Choroid plexus epithelial cell (primary cell): ENCODE results near the gene CST1.
A peak's percentile ranks its signal among the peaks of the same experiment; 100 is the strongest.
"Not testable (repeated sequence)": the region's sequence is repeated elsewhere in the genome, so short reads cannot be mapped to it uniquely, and the experiment has no call there.

ENCODE experiments used
- DNase-seq: peaks from one replicate; pipeline ENCODE4 v3.0.0-alpha.2; 2010; ENCODE audit warnings: low read depth
- H3K4me3 ChIP-seq: 2 replicates; pipeline ENCODE4 v1.5.1; 2011; ENCODE audit warnings: low read depth, mild to moderate bottlenecking, control low read depth, low read length, moderate library complexity
- CTCF ChIP-seq: conservative IDR thresholded peaks from 2 replicates; pipeline ENCODE4 v1.5.1; 2011; ENCODE audit warnings: low read depth, mild to moderate bottlenecking, control low read depth, inconsistent platforms, low read length, moderate library complexity

The CST1 gene

DNA sequence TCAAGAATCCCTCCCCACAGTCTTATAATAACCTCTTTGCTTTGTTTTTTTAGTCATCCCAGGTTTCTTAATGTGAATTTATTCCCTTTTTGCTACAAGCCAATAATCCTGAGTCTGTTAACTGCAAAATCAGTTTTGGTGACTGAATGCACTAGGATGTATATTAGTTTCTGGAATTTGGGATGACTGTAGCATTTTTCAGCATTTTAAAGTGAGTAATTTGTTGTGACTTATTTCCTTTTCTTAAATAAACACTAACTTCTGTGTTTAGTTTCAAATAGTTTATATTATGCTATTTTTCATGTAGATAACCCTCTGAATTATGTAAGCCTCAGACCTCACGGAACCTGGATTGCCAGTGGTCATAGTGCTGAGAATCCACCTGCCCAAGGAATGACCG, 5.5 kb downstream of the CST1 start:
- no peak for DNase-seq
- H3K4me3 ChIP-seq: no peak overlapping the region
- TF ChIP-seq CTCF: no peak

GRCh38 chr20:23744817-23745216, 5.9 kb downstream of the CST1 start:
- DNase-seq: no peak
- TF ChIP-seq CTCF: no peak
- no peak overlapping the region for H3K4me3 ChIP-seq

DNA sequence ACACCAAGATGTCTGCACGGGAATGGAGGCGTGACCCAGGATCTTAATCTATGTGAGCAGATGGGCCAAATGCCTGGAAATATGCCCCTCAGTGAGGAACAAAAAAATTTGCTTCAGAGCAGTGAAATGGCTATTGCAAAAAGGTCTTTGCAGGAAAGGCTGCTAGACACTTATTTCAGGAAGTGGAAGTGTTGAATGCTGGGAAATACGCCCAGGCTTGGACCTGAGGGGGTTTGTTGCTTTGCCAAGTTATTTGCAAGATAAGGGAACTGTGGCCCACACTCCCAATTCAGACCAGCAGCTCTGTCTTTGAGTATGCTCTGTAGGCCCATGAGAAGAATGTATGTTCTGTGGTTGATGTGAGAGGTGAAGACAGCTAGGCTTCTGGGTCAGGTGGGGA, 15.3 kb downstream of the CST1 start:
- not testable (repeated sequence) for DNase-seq

GRCh38 chr20:23734949-23735348, 15.8 kb downstream of the CST1 start:
- DNase-seq, H3K4me3 ChIP-seq: not testable (repeated sequence)

More for the DNA sequence above, 15.3 kb downstream of the CST1 start:
- not testable (repeated sequence) for H3K4me3 ChIP-seq

DNA sequence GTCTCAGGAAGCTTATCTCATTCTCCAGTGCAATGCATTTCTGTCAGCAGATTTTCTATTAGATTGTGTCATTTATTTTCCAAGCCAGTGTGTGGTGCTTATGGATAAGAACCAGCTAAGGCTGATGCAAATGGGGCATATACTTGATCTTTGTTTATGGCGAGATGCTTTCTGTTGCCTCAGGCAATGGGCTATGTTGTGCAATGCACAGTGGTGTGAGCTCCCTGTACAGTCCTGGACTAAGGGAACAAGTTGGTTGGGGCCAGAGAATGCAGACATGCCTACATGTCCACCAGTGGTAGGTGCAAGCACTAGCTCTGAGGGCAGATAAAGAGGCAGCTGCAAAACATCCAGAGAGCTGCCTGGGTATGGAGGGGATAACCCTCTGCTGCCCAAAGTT, 16.3 kb downstream of the CST1 start:
- not testable (repeated sequence) for H3K4me3 ChIP-seq, DNase-seq

GRCh38 chr20:23727016-23727415, 23.7 kb downstream of the CST1 start:
- H3K4me3 ChIP-seq: no peak overlapping the region
- DNase-seq: no peak
- TF ChIP-seq CTCF: no peak

GRCh38 chr20:23725102-23725501, 25.6 kb downstream of the CST1 start:
- no peak for DNase-seq
- H3K4me3 ChIP-seq: no peak overlapping the region
- no peak for TF ChIP-seq CTCF

GRCh38 chr20:23723659-23724307, 27.0 kb downstream of the CST1 start:
- TF ChIP-seq CTCF: peak; percentile 65
- DNase-seq: peak; percentile 63

DNA sequence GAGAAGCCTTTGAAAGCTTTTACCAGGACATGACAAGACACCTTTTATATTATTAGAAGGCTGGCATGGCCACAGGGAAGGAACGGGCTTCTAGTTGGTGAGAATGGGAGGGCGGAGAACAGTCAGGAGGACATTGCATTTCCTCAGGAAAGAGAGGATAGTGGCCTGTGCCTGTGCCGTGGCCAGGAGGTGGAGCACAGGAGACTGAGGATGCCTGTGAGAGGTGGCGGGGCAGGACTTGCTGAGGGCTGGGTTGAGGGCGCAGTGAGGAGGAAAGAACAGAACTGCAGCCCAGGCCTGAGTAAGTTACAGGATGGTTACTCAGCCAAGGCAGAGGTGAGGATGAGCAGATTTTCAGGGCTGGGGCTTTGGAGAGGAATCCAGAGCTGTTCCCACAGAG, 27.9 kb downstream of the CST1 start:
- H3K4me3 ChIP-seq, DNase-seq: not testable (repeated sequence)

More at GRCh38 chr20:23723659-23724307, 27.0 kb downstream of the CST1 start:
- not testable (repeated sequence) for H3K4me3 ChIP-seq
